Activated CD4-positive, alpha-beta T cell treated with anti-CD3 and anti-CD28 coated beads, Interleukin-2, amount 50 U/mL, for 16 hours (primary cell): ENCODE results near the gene ATP11A.

ENCODE experiments used
- DNase-seq: peaks from one replicate; pipeline ENCODE4 v3.0.0-alpha.2; 2020

ATP11A gene

DNA sequence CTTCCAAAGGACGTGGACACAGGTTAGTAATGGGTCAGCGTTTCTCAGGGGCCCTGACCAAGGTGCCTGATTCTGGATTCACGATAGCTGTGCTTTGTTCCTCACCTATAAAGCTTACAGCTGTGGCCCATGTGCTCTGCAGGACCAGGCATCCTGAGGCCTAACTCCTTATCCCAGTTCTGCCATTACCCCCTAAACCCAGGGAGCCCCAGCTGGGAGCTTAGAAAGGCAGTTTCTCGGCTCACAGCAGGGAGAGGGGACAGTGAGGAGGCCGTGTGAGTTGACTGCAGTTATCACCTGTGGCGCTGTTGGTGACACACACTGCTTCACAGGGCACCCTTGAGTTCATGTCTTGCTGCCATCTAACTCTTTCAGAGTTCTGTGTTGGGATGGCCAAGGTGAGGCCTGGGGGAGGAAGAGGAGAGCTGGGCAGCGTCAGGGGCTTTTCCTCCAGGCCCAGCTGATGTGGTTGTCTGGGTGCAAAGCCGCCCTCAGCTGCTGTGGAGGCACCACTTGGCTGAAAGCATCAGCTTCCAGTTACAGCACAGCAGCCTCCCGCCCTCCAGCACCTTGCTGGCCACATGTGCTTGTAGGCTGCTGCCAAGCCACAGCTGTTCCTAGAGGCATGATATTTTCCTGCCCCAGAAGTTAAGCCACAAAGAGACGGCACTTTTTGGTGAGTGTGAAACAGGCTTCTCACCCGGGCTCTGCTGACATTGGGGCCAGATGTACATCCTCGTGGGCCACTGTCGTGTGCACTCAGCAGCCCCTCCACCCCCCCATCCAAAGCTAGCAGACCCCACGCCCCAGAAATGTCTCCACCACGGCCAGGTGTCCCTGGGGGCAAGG, 179.6 kb downstream of the ATP11A start:
- no peak for DNase-seq

DNA sequence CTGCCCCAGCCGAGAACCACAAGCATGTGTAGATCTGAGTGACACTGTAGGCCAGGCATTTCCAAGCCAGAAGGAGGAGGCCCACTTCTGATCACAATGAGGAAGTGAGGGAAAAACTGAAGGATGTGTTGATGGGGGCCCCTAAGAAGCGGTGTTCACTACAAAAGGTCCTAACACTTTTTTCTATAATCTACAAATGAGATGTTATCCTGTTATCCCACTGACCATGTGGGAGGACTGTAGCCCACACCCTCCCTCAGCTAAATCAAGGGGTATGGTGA, 180.2 kb downstream of the ATP11A start:
- DNase-seq: no peak

- no peak for DNase-seq
These were observed 181.0 kb downstream of the ATP11A start for GRCh38 chr13:112870737-112871287.

- DNase-seq: no peak
These were observed 181.9 kb downstream of the ATP11A start for GRCh38 chr13:112871742-112872141.

DNA sequence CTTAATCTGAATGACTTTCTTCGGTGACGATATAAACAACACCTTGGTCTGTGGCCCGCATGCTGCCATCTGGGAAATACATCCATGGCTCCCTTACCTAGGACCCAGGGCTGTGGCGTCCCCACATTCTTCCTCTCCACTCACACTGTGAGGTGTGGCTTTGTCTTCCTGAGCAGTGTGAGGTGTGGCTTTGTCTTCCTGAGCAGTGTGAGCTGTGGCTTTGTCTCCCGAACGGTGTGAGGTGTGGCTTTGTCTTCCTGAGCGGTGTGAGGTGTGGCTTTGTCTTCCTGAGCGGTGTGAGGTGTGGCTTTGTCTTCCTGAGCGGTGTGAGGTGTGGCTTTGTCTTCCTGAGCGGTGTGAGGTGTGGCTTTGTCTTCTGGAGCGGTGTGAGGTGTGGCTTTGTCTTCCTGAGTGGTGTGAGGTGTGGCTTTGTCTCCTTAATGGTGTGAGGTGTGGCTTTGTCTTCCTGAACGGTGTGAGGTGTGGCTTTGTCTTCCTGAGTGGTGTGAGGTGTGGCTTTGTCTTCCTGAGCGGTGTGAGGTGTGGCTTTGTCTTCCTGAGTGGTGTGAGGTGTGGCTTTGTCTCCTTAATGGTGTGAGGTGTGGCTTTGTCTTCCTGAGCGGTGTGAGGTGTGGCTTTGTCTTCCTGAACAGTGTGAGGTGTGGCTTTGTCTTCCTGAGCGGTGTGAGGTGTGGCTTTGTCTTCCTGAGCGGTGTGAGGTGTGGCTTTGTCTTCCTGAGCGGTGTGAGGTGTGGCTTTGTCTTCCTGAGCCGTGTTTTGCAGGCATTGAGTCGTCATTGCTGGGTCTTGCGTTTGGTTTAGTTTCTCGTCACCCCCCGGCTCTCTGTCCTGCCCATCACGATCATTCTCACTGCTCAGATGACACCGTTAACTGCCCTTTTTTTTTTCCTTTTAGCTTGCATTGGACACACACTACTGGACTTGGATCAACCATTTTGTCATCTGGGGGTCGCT, 183.1 kb downstream of the ATP11A start:
- peak; percentile 80 for DNase-seq

GRCh38 chr13:112873851-112874750, 184.3 kb downstream of the ATP11A start:
- DNase-seq: peak; percentile 77

- DNase-seq: no peak
These were observed 185.0 kb downstream of the ATP11A start for GRCh38 chr13:112874751-112875300.

GRCh38 chr13:112875627-112876026, 185.8 kb downstream of the ATP11A start:
- DNase-seq: no peak

DNA sequence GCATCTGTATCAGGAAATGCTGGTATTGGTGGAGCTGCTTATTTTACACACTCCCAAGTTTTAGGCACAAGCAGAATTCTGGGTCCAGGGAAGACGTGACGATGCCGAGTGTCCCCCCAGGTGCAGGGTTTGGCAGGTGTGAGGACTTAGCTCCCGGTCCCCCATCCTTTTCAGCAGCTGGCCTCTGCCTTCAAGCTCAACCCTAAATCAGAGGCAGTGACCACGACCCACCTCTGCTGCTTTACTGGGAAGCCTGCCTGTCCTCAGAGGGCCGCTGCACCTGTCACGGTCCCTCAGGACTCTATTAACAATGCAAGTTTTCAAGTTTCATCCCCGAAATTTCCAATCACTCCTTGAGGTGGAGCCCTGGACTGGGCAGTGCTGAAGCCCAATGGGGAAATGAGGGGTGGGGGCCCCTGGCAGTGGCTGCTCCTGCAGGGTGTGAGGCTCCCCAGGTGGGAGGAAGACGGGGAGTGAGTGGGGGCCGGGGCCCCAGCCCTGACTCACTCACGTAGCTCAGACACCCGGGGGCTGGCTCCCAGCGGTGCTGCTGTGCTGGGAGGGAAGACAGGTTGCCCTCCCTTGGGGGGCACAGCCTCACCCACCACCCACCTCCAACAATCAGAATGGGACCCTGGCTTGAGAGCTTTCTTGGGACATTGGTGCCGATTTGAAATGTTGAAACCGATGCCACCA, 186.6 kb downstream of the ATP11A start:
- no peak for DNase-seq

DNA sequence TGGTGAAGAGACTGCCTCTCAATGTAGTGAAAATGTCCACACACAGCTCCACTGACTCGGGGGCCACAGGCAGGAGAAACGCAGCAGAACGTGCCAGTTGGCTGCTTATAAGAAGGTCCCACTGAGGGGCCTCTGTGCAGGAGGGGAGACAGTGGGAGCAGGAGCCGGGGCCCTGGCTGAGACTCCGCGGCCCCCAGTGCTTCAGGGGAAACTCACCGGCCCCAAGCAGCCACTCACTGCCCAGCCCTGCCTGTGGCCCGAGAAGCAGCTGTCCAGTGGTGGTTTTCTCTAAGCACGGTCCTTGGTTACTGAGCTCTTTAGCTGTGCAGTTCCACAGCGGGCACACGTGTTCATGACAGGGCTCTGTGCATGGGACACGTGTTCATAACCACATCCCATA, 187.2 kb downstream of the ATP11A start:
- DNase-seq: no peak

DNA sequence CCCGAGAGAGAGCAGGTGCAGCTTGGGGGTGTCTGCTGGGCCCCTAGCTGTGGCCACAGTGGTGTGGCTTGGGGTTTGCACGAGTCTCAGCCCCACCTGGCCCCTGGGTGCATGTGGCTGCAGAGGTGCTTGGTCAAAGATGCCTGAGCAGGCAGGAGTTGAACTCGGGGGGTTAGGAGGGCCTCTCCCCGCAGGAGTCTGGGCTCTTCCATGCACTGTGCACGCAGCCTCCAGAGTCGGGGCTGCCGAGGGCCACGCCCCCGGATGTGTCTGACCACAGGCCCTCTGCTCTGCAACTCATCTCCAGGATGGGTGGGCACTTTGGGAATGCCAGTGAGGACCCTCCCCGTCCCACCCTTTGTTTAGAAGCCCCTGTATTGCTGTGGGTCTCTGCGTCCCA, 187.7 kb downstream of the ATP11A start:
- DNase-seq: no peak

- DNase-seq: no peak
These were observed 188.4 kb downstream of the ATP11A start for GRCh38 chr13:112877976-112878955.

DNA sequence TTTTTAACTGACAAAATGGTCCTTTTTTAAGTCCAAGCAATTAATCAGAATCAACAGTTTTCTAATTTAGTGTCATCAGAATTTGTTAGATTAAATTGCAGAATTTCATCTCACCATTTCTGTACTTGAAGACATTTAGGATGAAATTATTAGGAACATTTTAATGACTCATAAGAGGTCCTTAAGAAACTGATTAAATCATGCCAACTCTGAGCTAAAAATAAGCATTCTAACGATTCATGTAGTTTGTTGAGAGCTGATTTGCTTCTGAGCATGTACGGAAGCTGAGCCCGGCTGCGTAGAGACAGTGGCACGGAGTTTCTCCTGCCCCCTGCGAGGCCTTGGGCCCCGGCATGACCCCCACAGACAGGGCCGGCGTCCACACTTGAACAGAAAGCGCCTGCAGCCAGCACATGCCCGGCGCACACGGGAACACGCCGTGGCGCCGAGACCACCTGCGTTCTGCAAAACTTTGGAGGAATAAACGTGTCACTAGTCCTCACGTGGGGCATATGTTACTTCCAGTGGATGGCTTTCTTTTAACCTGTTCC, 189.5 kb downstream of the ATP11A start:
- DNase-seq: no peak

- DNase-seq: no peak
These were observed 190.4 kb downstream of the ATP11A start for GRCh38 chr13:112880221-112880641.

- no peak for DNase-seq
These were observed 191.2 kb downstream of the ATP11A start for GRCh38 chr13:112880976-112881540.

DNA sequence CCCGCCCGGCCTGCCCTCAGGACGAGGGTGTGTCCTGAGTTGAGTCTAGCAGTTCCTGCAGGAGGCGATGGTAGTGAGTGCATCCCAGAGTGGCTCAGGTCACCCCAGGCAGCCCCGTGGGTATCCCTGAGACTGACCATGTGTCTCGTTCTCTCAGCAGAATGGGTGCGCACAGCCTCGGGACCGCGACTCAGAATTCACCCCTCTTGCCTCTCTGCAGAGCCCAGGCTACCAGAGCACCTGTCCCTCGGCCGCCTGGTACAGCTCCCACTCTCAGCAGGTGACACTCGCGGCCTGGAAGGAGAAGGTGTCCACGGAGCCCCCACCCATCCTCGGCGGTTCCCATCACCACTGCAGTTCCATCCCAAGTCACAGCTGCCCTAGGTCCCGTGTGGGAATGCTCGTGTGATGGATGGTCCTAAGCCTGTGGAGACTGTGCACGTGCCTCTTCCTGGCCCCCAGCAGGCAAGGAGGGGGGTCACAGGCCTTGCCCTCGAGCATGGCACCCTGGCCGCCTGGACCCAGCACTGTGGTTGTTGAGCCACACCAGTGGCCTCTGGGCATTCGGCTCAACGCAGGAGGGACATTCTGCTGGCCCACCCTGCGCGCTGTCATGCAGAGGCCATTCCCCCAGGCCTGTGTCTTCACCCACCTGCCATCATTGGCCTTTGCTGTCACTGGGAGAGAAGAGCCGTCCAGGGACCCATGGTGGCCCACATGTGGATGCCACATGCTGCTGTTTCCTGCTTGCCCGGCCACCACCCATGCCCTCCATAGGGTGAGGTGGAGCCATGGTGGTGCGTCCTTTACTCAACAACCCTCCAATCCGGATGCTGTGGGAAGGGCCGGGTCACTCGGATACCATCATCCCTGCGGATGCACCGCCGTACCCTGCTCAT, 192.1 kb downstream of the ATP11A start:
- DNase-seq: no peak

DNA sequence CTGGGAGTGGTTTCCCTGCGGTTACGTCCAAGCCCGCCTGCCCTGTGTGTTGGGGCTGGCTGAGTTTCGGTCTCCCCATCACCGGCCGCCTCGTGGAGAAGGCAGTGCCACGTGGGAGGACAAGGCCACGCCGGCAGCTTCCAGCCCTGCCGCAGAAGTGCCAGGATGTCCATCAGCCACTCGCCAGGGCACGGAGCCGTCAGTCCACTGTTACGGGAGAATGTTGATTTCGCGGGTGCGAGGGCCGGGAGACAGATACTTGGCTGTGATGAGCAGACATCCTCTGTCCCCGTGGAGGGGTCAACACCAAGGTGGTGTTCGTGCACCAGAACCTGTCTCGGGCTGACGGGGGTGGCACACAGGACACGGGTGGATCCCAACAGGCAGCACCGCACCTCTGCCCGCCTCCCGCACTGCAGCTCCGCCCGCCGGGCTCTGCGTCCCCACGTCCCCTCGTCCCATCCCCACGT, 192.8 kb downstream of the ATP11A start:
- DNase-seq: no peak

DNA sequence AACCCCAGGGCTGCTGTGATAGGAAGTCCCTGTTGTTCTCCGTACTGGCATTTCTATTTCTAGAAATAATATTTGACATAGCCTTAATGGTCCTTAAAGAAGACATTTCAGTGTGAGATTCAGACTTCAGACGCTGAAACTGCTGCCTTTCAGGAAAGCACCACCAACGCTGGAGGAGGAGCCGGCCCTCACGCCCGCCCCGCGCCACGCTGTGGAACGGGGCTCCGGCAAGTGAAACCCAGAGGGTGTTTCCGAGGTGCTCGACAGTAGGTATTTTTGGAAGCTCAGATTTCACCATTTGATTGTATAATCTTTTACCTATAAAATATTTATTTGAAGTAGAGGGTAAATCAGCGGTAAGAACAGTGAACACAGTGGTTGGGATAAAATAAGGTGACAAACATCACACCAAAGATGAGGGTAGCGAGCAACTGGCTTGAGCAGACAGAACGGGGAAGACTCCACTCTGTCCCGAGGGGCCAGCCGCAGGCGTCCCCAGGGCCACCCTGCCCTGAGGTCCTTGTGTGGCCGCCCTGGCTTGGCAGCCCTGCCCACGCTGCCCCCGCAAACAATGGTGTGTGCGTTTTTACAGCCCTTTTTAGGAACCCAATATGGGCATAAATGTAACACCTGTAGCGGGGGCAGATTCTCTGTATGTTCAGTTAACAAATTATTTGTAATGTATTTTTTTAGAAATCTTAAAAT, 193.6 kb downstream of the ATP11A start:
- no peak for DNase-seq
